Measurements from ENCODE around the gene FNDC3B. TPM values are rescaled to one million over a fixed set of nuclear protein-coding genes. Genes with fewer than 3 reads are reported as not detected.

The FNDC3B gene
- total and polyA plus RNA-seq, 2 donors (not counting 3 experiments of a cell fraction or from before 2014, with no cell fraction given): 91.6 to 295 TPM

GRCh38 chr3:172014145-172014544, 25.2 kb upstream of the FNDC3B start:
- ChIA-PET POLR2A (interaction anchor here (0.6 kb wide), 1 partner anchor 152 kb away, joined by 3 read pairs; no protein-coding TSS in a partner anchor), CTCF (interaction anchor here (1.2 kb wide), 1 partner anchor 31 kb away, joined by 4 read pairs; no protein-coding TSS in a partner anchor)
- Histone ChIP-seq H3K9ac (replicated peaks; ENCODE audit: extremely low read depth, insufficient read depth, low read length) (no peak overlapping the region), H3K9me1 (replicated peaks; ENCODE audit: control insufficient read depth, extremely low read depth, insufficient read depth, low read length) (no peaks in the 10 kb centered on the region), H3K27me3 (ENCODE audit: control insufficient read depth in 2 of 2, insufficient read depth in 2 of 2, low read length in 2 of 2) (no peaks in the 10 kb centered on the region), H3K4me2 (ENCODE audit: insufficient read depth, low read length) (no peak overlapping the region), H3K4me3 (replicated peaks in 1 of 3; ENCODE audit: insufficient read depth in 1 of 3, low read depth in 1 of 3, low read length in 3 of 3) (no peak overlapping the region), H4K20me1 (replicated peaks; ENCODE audit: control insufficient read depth, extremely low read depth, insufficient read depth, low read length) (no peaks in the 10 kb centered on the region), H3K4me1 (ENCODE audit: control insufficient read depth, extremely low read depth, insufficient read depth, low read length) (no peaks in the 10 kb centered on the region), H3K9me3 (replicated peaks; ENCODE audit: control insufficient read depth, insufficient read depth, low read length) (no peaks in the 10 kb centered on the region), H3K36me3 (ENCODE audit: control insufficient read depth in 2 of 2, extremely low read depth in 1 of 2, insufficient read depth in 2 of 2, low read length in 2 of 2) (no peaks in the 10 kb centered on the region), H3K79me2 (ENCODE audit: control insufficient read depth, insufficient read depth, low read length) (no peaks in the 10 kb centered on the region), H3K27ac (ENCODE audit: insufficient read depth, low read depth, low read length) (no peak overlapping the region), H2AFZ (ENCODE audit: low read depth, low read length) (no peak overlapping the region)
- no peak for TF ChIP-seq EZH2 (IDR thresholded peaks at IDR 0.05; ENCODE audit: borderline replicate concordance, low read depth, low read length, severe bottlenecking)
- no peak for FAIRE-seq
- DNase-seq (ENCODE audit: low read depth, low spot score): no peak
- no TSS peak for BruUV-seq (replicated peaks)
- intact Hi-C loops (cut with micrococcal nuclease) (no loop called here), dilution Hi-C loops (cut with MboI; ENCODE audit: extremely low pct_ligation_motif_present, low sequenced_read_pairs) (no loop called here)

GRCh38 chr3:172018364-172018763, 21.0 kb upstream of the FNDC3B start:
- POLR2A ChIA-PET: no interaction called here
- no peak overlapping the region for H3K27ac ChIP-seq (ENCODE audit: insufficient read depth, low read depth, low read length)
- no peaks in the 10 kb centered on the region for H3K9me3 ChIP-seq (replicated peaks; ENCODE audit: control insufficient read depth, insufficient read depth, low read length)
- TF ChIP-seq POLR2AphosphoS5 (IDR thresholded peaks at IDR 0.05; ENCODE audit: insufficient read depth, low read depth, low read length) (no peak), EZH2 (IDR thresholded peaks at IDR 0.05; ENCODE audit: borderline replicate concordance, low read depth, low read length, severe bottlenecking) (no peak), JUN (IDR thresholded peaks at IDR 0.05; ENCODE audit: borderline replicate concordance, insufficient read depth, insufficient read length, low read depth) (no peak), CTCF (IDR thresholded peaks at IDR 0.05; ENCODE audit: extremely low read depth in 1 of 2, insufficient read depth in 1 of 2, low read depth in 1 of 2, low read length in 2 of 2) (no peak), MYC (IDR thresholded peaks at IDR 0.05; ENCODE audit: low read depth, low read length) (no peak), MAX (IDR thresholded peaks at IDR 0.05; ENCODE audit: insufficient read depth, insufficient read length) (no peak), FOS (IDR thresholded peaks at IDR 0.05; ENCODE audit: borderline replicate concordance, insufficient read depth, low read length) (no peak), POLR2A (IDR thresholded peaks at IDR 0.05; ENCODE audit: low read depth, low read length) (no peak), GATA2 (IDR thresholded peaks at IDR 0.05; ENCODE audit: insufficient read depth, insufficient read length, low read depth, low read length) (no peak)
- intact Hi-C loops (cut with micrococcal nuclease): no loop called here
- H3K9ac ChIP-seq (replicated peaks; ENCODE audit: extremely low read depth, insufficient read depth, low read length): no peak overlapping the region
- CTCF ChIA-PET: no interaction called here
- no peaks in the 10 kb centered on the region for H4K20me1 ChIP-seq (replicated peaks; ENCODE audit: control insufficient read depth, extremely low read depth, insufficient read depth, low read length)
- H3K4me3 ChIP-seq (replicated peaks in 1 of 3; ENCODE audit: insufficient read depth in 1 of 3, low read depth in 1 of 3, low read length in 3 of 3): no peak overlapping the region
- dilution Hi-C loops (cut with MboI; ENCODE audit: extremely low pct_ligation_motif_present, low sequenced_read_pairs): no loop called here
- no peaks in the 10 kb centered on the region for H3K36me3 ChIP-seq (ENCODE audit: control insufficient read depth in 2 of 2, extremely low read depth in 1 of 2, insufficient read depth in 2 of 2, low read length in 2 of 2)
- DNase-seq (ENCODE audit: low read depth, low spot score) (no peak), FAIRE-seq (no peak)
- no peaks in the 10 kb centered on the region for H3K27me3 ChIP-seq (ENCODE audit: control insufficient read depth in 2 of 2, insufficient read depth in 2 of 2, low read length in 2 of 2)
- no TSS peak for BruUV-seq (replicated peaks)
- H3K9me1 ChIP-seq (replicated peaks; ENCODE audit: control insufficient read depth, extremely low read depth, insufficient read depth, low read length): no peaks in the 10 kb centered on the region
- no peaks in the 10 kb centered on the region for H3K79me2 ChIP-seq (ENCODE audit: control insufficient read depth, insufficient read depth, low read length)
- no peak overlapping the region for H2AFZ ChIP-seq (ENCODE audit: low read depth, low read length)
- no peak overlapping the region for H3K4me2 ChIP-seq (ENCODE audit: insufficient read depth, low read length)
- no peaks in the 10 kb centered on the region for H3K4me1 ChIP-seq (ENCODE audit: control insufficient read depth, extremely low read depth, insufficient read depth, low read length)
